T-helper 1 cell treated with Interleukin-12 subunit alpha and Interleukin-12 subunit beta and Interleukin-4 antibody, amounts not matched to agents 30 μg/mL and 1 μg/mL, for 36 hours (primary cell): ENCODE results near the gene AHCY.
"Not testable (repeated sequence)": the region's sequence is repeated elsewhere in the genome, so short reads cannot be mapped to it uniquely, and the experiment has no call there.

Source experiments
- H3K27ac Mint-ChIP-seq: one replicate; pipeline ENCODE4 v1.8.0; 2021; ENCODE audit warnings: mild to moderate bottlenecking, mixed read lengths
- H3K27me3 Mint-ChIP-seq: one replicate; pipeline ENCODE4 v1.8.0; 2021; ENCODE audit warnings: low read depth, mixed read lengths
- H3K36me3 Mint-ChIP-seq: one replicate; pipeline ENCODE4 v1.8.0; 2021; ENCODE audit warnings: low read depth, mixed read lengths
- H3K4me1 Mint-ChIP-seq: one replicate; pipeline ENCODE4 v1.8.0; 2021; ENCODE audit warnings: low read depth, mixed read lengths
- H3K4me3 Mint-ChIP-seq: one replicate; pipeline ENCODE4 v1.8.0; 2021; ENCODE audit warnings: mild to moderate bottlenecking, moderate library complexity, mixed read lengths
- H3K9me3 Mint-ChIP-seq: one replicate; pipeline ENCODE4 v1.8.0; 2021; ENCODE audit warnings: mixed read lengths

Gene AHCY

DNA sequence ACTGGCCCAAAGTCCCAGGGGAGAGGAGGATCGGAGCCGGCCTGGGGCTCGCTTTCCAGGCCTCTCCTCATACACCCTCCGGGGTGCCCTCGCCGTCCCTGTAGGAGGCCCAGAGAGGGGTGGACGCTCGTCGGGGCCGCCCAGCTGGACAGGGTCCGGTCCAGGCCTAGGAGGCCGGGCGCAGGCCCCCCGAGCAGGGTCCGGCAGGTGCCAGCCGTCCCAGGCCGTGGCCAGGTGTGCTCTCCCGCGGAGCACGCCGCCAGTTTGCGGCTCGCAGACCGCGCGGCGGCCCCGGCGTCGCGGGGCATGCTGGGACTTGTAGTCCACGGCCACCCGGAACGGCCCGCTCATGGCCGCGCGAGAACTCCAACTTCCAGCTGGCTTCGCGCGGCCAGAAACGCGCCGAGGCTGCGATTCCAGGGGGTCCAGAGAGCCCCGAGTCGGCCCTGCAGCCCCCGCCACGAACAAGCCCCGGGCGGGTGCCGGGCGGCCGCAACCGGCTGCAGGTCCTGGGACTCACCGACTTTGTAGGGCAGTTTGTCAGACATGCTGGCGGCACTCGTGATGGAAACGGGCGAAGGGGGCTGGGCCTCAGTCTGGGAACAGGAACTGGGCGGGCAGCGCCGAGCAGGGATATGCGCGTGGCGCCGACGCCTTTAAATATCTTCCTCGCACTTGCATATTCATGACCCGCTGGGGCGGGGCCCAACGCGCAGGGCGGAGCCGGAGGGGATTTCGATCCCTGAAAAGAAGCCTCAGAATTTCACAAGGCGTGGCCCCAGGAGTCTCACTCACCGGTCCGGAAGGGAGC is at the start of gene AHCY:
Gene AHCY, minus strand, starts transcription at position 633 of the 811 bp plus-strand sequence. Its CDS starts 85 bp downstream, at position 548.
- Mint-ChIP-seq H3K4me3 (peak within 1 kb of the TSS; percentile 88), H3K4me1 (peaks cover 19% of the 10 kb centered on the region), H3K27me3 (no peaks in the 10 kb centered on the region), H3K36me3 (no peaks in the 10 kb centered on the region), H3K27ac (peak within 1 kb of the TSS; percentile 92), H3K9me3 (no peaks in the 10 kb centered on the region)

DNA sequence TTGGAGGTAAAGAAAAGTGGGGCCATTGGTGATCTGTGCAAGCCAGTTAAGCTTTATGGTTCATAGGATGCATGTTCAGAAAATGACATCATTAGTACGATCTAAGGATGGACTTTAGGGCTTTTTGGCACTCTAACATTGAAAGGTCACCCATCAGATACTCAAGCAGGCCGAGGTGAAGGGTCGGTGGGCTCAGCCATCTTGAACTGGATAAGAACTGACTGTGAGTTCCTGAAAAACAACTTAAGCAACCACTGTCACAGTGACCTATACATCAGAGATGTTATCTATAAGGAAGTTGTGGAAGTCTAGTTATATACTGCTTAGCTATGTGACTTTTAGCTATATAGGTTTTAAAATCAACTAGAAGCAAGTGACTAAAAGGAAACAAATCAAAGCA is 46.9 kb upstream of the AHCY start:
- Mint-ChIP-seq H3K27me3 (no peaks in the 10 kb centered on the region), H3K9me3 (no peaks in the 10 kb centered on the region), H3K4me1 (peaks cover 5% of the 10 kb centered on the region), H3K4me3 (no peak overlapping the region), H3K27ac (no peak overlapping the region), H3K36me3 (no peaks in the 10 kb centered on the region)

DNA sequence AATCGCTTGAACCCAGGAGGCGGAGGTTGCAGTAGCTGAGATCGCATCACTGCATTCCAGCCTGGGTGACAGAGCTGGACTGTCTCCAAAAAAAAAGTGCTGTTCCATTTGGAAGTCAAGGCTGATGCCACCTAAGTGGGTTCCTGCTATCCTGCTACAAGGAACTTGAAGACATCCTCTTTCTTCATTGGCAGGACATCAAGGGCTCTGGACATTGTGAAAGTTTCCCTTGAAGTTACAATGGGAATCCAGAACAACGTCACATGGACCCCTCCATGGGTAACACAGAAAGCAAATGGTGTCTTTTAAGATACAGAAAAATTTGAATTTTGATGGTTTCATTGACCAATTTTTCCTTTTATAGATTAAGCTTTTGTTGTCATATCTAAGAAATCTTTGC is 44.4 kb upstream of the AHCY start:
- Mint-ChIP-seq H3K9me3 (no peaks in the 10 kb centered on the region), H3K4me1 (peaks cover 5% of the 10 kb centered on the region), H3K27me3 (no peaks in the 10 kb centered on the region), H3K27ac (no peak overlapping the region), H3K4me3 (no peak overlapping the region), H3K36me3 (no peaks in the 10 kb centered on the region)

GRCh38 chr20:34346533-34346865 is 43.3 kb upstream of the AHCY start:
- not testable (repeated sequence) for H3K36me3 Mint-ChIP-seq, H3K9me3 Mint-ChIP-seq, H3K4me3 Mint-ChIP-seq, H3K4me1 Mint-ChIP-seq, H3K27ac Mint-ChIP-seq, H3K27me3 Mint-ChIP-seq

GRCh38 chr20:34345839-34346532 is 42.8 kb upstream of the AHCY start:
- H3K9me3 Mint-ChIP-seq, H3K4me3 Mint-ChIP-seq, H3K27ac Mint-ChIP-seq, H3K27me3 Mint-ChIP-seq, H3K36me3 Mint-ChIP-seq, H3K4me1 Mint-ChIP-seq: not testable (repeated sequence)

- H3K27ac Mint-ChIP-seq: no peak overlapping the region
- no peaks in the 10 kb centered on the region for H3K36me3 Mint-ChIP-seq
- no peaks in the 10 kb centered on the region for H3K9me3 Mint-ChIP-seq
- peaks cover 5% of the 10 kb centered on the region for H3K4me1 Mint-ChIP-seq
- H3K4me3 Mint-ChIP-seq: no peak overlapping the region
- H3K27me3 Mint-ChIP-seq: no peaks in the 10 kb centered on the region
These were observed 42.2 kb upstream of the AHCY start for GRCh38 chr20:34345402-34345736.

GRCh38 chr20:34344238-34344637 is 41.1 kb upstream of the AHCY start:
- Mint-ChIP-seq H3K27me3 (no peaks in the 10 kb centered on the region), H3K36me3 (no peaks in the 10 kb centered on the region), H3K4me1 (no peaks in the 10 kb centered on the region), H3K27ac (no peak overlapping the region), H3K9me3 (no peaks in the 10 kb centered on the region), H3K4me3 (no peak overlapping the region)

DNA sequence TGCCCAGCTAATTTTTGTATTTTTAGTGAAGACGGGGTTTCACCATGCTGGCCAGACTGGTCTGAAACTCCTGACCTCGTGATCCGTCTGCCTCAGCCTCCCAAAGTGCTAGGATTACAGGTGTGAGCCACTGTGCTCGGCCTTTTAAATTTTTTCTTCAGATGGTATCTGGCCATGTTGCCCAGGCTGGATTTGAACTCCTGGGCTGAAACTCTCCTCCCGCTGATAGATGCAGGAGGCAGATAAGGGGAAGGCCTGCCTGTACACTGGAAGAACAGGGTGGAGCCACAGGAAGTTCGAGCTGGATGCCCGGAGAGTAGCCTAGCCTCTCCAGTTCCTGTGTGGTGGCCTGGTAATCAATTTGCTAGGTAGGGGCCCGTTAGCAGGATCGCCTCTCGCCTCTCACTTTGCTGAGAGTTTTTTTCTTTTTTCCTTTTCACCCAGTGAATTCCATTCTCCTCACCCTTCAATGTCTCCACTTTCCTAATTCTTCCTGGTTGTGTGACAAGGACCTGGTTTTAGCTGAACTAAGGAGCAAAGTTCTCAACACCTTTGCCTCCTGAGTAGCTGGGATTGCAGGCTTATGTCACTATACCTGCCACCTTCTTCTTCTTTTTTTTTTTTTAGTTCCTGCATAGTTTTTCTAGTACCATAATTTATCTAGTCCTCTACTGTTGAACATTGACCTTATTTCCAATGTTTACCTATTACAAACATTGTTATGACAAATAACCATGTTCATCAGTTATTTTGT is 40.5 kb upstream of the AHCY start:
- Mint-ChIP-seq H3K9me3 (no peaks in the 10 kb centered on the region), H3K27ac (no peak overlapping the region), H3K4me1 (no peaks in the 10 kb centered on the region), H3K36me3 (no peaks in the 10 kb centered on the region), H3K27me3 (no peaks in the 10 kb centered on the region), H3K4me3 (no peak overlapping the region)

DNA sequence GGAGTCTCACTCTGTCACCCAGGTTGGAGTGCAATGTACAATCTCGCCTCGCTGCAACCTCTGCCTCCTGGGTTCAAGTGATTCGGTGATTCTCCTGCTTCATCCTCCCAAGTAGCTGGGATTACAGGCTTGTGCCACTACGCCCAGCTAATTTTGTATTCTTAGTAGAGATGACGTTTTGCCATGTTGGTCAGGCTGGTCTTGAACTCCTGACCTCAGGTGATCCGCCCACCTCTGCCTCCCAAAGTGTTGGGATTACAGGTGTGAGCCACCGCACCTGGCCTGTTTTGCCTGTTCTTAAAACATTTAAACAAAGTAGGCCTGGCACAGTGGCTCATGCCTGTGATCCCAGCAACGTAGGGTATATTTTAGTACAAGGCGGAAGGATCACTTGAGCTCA is 38.0 kb upstream of the AHCY start:
- not testable (repeated sequence) for H3K4me1 Mint-ChIP-seq, H3K4me3 Mint-ChIP-seq, H3K36me3 Mint-ChIP-seq, H3K9me3 Mint-ChIP-seq, H3K27ac Mint-ChIP-seq, H3K27me3 Mint-ChIP-seq

DNA sequence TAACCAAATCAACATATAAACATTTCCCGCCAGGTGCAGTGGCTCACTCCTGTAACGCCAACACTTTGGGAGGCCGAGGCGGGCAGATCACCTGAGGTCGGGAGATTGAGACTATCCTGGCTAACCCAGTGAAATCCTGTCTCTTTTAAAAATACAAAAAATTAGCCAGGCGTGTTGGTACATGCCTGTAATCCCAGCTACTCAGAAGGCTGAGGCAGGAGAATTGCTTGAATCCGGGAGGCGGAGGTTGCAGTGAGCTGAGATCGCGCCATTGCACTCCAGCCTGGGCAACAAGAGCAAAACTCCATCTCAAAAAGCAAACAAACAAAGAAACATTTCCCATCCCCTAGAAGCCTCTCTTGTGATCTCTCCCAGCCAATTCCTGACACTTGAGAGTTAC is 37.6 kb upstream of the AHCY start:
- not testable (repeated sequence) for H3K4me3 Mint-ChIP-seq, H3K4me1 Mint-ChIP-seq, H3K27ac Mint-ChIP-seq, H3K27me3 Mint-ChIP-seq, H3K36me3 Mint-ChIP-seq, H3K9me3 Mint-ChIP-seq

- H3K4me1 Mint-ChIP-seq: no peaks in the 10 kb centered on the region
- no peaks in the 10 kb centered on the region for H3K9me3 Mint-ChIP-seq
- no peak overlapping the region for H3K27ac Mint-ChIP-seq
- H3K4me3 Mint-ChIP-seq: no peak overlapping the region
- H3K27me3 Mint-ChIP-seq: no peaks in the 10 kb centered on the region
- H3K36me3 Mint-ChIP-seq: no peaks in the 10 kb centered on the region
These were observed 35.0 kb upstream of the AHCY start for GRCh38 chr20:34337982-34338726.

GRCh38 chr20:34337544-34337943 is 34.4 kb upstream of the AHCY start:
- Mint-ChIP-seq H3K27ac (no peak overlapping the region), H3K9me3 (no peaks in the 10 kb centered on the region), H3K27me3 (no peaks in the 10 kb centered on the region), H3K4me1 (no peaks in the 10 kb centered on the region), H3K36me3 (no peaks in the 10 kb centered on the region), H3K4me3 (no peak overlapping the region)

DNA sequence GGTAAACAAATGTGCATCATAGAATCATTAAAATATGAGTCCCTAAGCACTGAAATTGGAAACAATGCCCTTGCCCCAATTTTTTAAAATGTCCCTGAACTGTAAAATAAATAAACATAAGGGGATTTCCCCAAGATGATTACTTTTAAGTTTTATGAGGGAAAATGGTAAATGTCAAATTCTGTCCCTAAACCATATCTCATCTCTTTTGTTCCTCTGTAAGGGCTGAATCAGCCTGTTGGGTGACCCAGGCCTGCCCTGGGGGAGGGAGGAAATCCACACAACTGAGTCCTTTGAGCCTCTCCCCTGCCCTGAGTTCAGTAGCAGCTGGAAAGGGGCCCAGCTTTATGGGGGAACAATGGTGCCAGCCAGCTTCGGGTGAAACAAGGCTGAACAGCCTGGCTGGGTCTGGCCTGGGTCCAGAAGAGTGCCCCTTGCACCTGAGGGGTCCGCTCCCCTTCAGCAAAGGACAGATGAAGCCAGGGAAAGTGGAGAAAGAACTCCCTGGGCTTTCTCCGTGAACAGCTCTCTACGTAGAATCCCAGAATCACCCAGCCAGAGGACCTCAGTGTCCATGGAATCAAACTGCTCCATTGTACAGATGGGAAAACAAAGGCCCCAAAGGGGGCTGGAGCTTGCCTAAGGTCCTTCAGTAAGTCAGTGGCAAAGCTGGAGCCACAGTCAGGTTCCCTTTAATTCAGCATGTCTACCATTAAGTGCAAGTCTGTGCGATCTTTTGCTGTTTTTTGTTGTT is 31.7 kb upstream of the AHCY start:
- H3K27ac Mint-ChIP-seq: no peak overlapping the region
- H3K4me1 Mint-ChIP-seq: no peaks in the 10 kb centered on the region
- H3K27me3 Mint-ChIP-seq: no peaks in the 10 kb centered on the region
- H3K4me3 Mint-ChIP-seq: no peak overlapping the region
- no peaks in the 10 kb centered on the region for H3K9me3 Mint-ChIP-seq
- no peaks in the 10 kb centered on the region for H3K36me3 Mint-ChIP-seq

- Mint-ChIP-seq H3K9me3 (no peaks in the 10 kb centered on the region), H3K4me1 (no peaks in the 10 kb centered on the region), H3K36me3 (no peaks in the 10 kb centered on the region), H3K27ac (no peak overlapping the region), H3K27me3 (no peaks in the 10 kb centered on the region), H3K4me3 (no peak overlapping the region)
These were observed 30.6 kb upstream of the AHCY start for GRCh38 chr20:34333786-34334185.
